ENCODE results near the gene VWA5A.

The VWA5A gene

GRCh38 chr11:124176925-124177715 is 61.9 kb downstream of the VWA5A start:
- no peak for DNase-seq
- TF ChIP-seq CTCF (IDR thresholded peaks at IDR 0.05; ENCODE audit: low read depth, low read length) = no peak

GRCh38 chr11:124179310-124179709 is 64.1 kb downstream of the VWA5A start:
- peaks cover 3% of the 10 kb centered on the region for H3K27me3 ChIP-seq
- no peak for DNase-seq
- H3K4me1 ChIP-seq = no peaks in the 10 kb centered on the region
- no peak for TF ChIP-seq CTCF (IDR thresholded peaks at IDR 0.05; ENCODE audit: low read depth, low read length)
- H3K36me3 ChIP-seq = no peaks in the 10 kb centered on the region
- H3K4me3 ChIP-seq (ENCODE audit: low read depth, low read length) = no peak overlapping the region
- no peaks in the 10 kb centered on the region for H3K9me3 ChIP-seq

More at GRCh38 chr11:124176925-124177715, 61.9 kb downstream of the VWA5A start:
- H3K9me3 ChIP-seq = no peaks in the 10 kb centered on the region
- no peaks in the 10 kb centered on the region for H3K27me3 ChIP-seq
- H3K4me3 ChIP-seq (ENCODE audit: low read depth, low read length) = no peak overlapping the region
- no peaks in the 10 kb centered on the region for H3K4me1 ChIP-seq
- H3K36me3 ChIP-seq = no peaks in the 10 kb centered on the region

- Histone ChIP-seq H3K9me3 (no peaks in the 10 kb centered on the region), H3K4me3 (ENCODE audit: low read depth, low read length) (no peak within 1 kb of the TSS), H3K27me3 (peaks cover 3% of the 10 kb centered on the region), H3K36me3 (no peaks in the 10 kb centered on the region), H3K4me1 (no peaks in the 10 kb centered on the region)
- no peak for DNase-seq
- no peak for TF ChIP-seq CTCF (IDR thresholded peaks at IDR 0.05; ENCODE audit: low read depth, low read length)
Measured at GRCh38 chr11:124183068-124183467, 67.8 kb downstream of the VWA5A start, which contains the start of gene OR10D3. TSS of gene OR10D3 (plus strand) at chr11:124183345. CDS start at chr11:124185270, 1,925 bp downstream.

GRCh38 chr11:124190298-124191139 is 75.3 kb downstream of the VWA5A start:
- Histone ChIP-seq H3K4me3 (ENCODE audit: low read depth, low read length) (no peak overlapping the region), H3K36me3 (no peaks in the 10 kb centered on the region), H3K9me3 (no peaks in the 10 kb centered on the region), H3K4me1 (no peaks in the 10 kb centered on the region), H3K27me3 (peaks cover 27% of the 10 kb centered on the region)
- DNase-seq = no peak
- TF ChIP-seq CTCF (IDR thresholded peaks at IDR 0.05; ENCODE audit: low read depth, low read length) = no peak

- H3K27me3 ChIP-seq = peaks cover 27% of the 10 kb centered on the region
- H3K36me3 ChIP-seq = no peaks in the 10 kb centered on the region
- no peak for TF ChIP-seq CTCF (IDR thresholded peaks at IDR 0.05; ENCODE audit: low read depth, low read length)
- DNase-seq = no peak
- no peaks in the 10 kb centered on the region for H3K9me3 ChIP-seq
- no peak overlapping the region for H3K4me3 ChIP-seq (ENCODE audit: low read depth, low read length)
- H3K4me1 ChIP-seq = no peaks in the 10 kb centered on the region
Measured at GRCh38 chr11:124193221-124194010, 78.2 kb downstream of the VWA5A start.
